HepG2 (cell line): ENCODE results near the gene BSG. TPM values are rescaled to one million over a fixed set of nuclear protein-coding genes. Genes with fewer than 3 reads are reported as not detected.

Experiments used
- CBX1 ChIP-seq: IDR thresholded peaks from one replicate; pipeline ENCODE4 v1.6.1; 2016; ENCODE audit warnings: antibody characterized with exemption, low read depth
- DDIT3 ChIP-seq: sonication (generic); formaldehyde crosslinking; IDR thresholded peaks from 2 replicates; pipeline ENCODE4 v1.4.0; 2020; ENCODE audit warnings: mild to moderate bottlenecking, missing genetic modification reagents
- KDM1A ChIP-seq: IDR thresholded peaks from 2 replicates; pipeline ENCODE4 v1.6.1; 2016; ENCODE audit warnings: missing compliant biosample characterization
- LRRFIP1 ChIP-seq: sonication (generic); formaldehyde crosslinking; conservative IDR thresholded peaks from 2 replicates; pipeline ENCODE4 v1.4.0; 2020; ENCODE audit warnings: missing genetic modification reagents
- NFE2L1 ChIP-seq: sonication (generic); formaldehyde crosslinking; IDR thresholded peaks from 2 replicates; pipeline ENCODE4 v1.4.0; 2020; ENCODE audit warnings: missing genetic modification reagents, mild to moderate bottlenecking, borderline replicate concordance
- NPAS2 ChIP-seq: sonication (generic); formaldehyde crosslinking; IDR thresholded peaks from 2 replicates; pipeline ENCODE4 v1.8.0; 2022; ENCODE audit warnings: mild to moderate bottlenecking, missing genetic modification reagents, borderline replicate concordance
- RBM39 ChIP-seq: fragments of 200-400 bp; formaldehyde crosslinking; IDR thresholded peaks from one replicate; pipeline ENCODE4 v1.6.1; 2018; ENCODE audit warnings: antibody characterized with exemption, mild to moderate bottlenecking, low read depth, low read length; ENCODE audit not compliant: poor library complexity, severe bottlenecking
- SRSF1 ChIP-seq: fragments of 200-400 bp; formaldehyde crosslinking; optimal IDR thresholded peaks from 2 replicates; pipeline ENCODE3; 2017; ENCODE audit warnings: mild to moderate bottlenecking, low read depth, low read length, moderate library complexity
- TFAP4 ChIP-seq: sonication (generic); IDR thresholded peaks from 2 replicates; pipeline ENCODE4 v1.6.1; 2016; ENCODE audit warnings: low read depth, borderline replicate concordance
- THAP7 ChIP-seq: sonication (generic); formaldehyde crosslinking; IDR thresholded peaks from 2 replicates; pipeline ENCODE4 v1.8.1; 2023; ENCODE audit warnings: mild to moderate bottlenecking, missing genetic modification reagents
- ZBTB37 ChIP-seq: sonication (generic); formaldehyde crosslinking; IDR thresholded peaks from 2 replicates; pipeline ENCODE4 v1.4.0; 2020; ENCODE audit warnings: mild to moderate bottlenecking, missing genetic modification reagents
- ZFP90 ChIP-seq: sonication (generic); formaldehyde crosslinking; IDR thresholded peaks from 2 replicates; pipeline ENCODE4 v1.8.0; 2022; ENCODE audit warnings: missing genetic modification reagents, mild to moderate bottlenecking, inconsistent platforms, borderline replicate concordance
- ZNF101 ChIP-seq: sonication (generic); formaldehyde crosslinking; IDR thresholded peaks from 2 replicates; pipeline ENCODE4 v1.4.0; 2020; ENCODE audit warnings: mild to moderate bottlenecking, low read depth, missing genetic modification reagents, borderline replicate concordance
- ZNF557 ChIP-seq: sonication (generic); formaldehyde crosslinking; IDR thresholded peaks from 2 replicates; pipeline ENCODE4 v1.4.0; 2020; ENCODE audit warnings: missing genetic modification reagents
- ZNF629 ChIP-seq: sonication (generic); formaldehyde crosslinking; conservative IDR thresholded peaks from 2 replicates; pipeline ENCODE4 v1.5.0; 2020; ENCODE audit warnings: missing genetic modification reagents
- polyA plus RNA-seq, 8 experiments: library from polyadenylated mRNA; depleted of rRNA in 3 of 8; stranded (reverse) in 7 of 8; unstranded in 1 of 8; fragments of >200 nt; fragmentation: Illumina TruSeq in 4 of 8; extraction: Trizol in 4 of 8; gene quantifications; 2 replicates each; pipeline versions ENCODE4 v1.2.1 to v1.2.3, GENCODE V29; 2011 to 2016; ENCODE audit warnings: low read depth in 4 of 8, missing spikeins in 1 of 8, mixed read lengths in 1 of 8; ENCODE audit not compliant: insufficient read depth in 1 of 8
- total RNA-seq, 5 experiments: library from RNA; depleted of rRNA; stranded (reverse); fragments of >200 nt; fragmentation: Illumina TruSeq; extraction: Trizol; gene quantifications; 2 replicates each; pipeline ENCODE4 v1.2.3, GENCODE V29; 2016; ENCODE audit warnings: low read depth in 1 of 5

Gene BSG
- total and polyA plus RNA-seq, 2 of the 13 experiments (the other 11 are each of a cell fraction or from before 2014, with no cell fraction given): 309 to 754 TPM

GRCh38 chr19:583968-584239 is 11.5 kb downstream of the BSG start (continued):
- TF ChIP-seq ZNF557 (CRISPR knock-in tag): no peak
- TF ChIP-seq LRRFIP1 (CRISPR knock-in tag): no peak
- TF ChIP-seq ZFP90 (CRISPR knock-in tag): 0 out of 2 replicates have a peak, but pooled peaks have one; percentile 1
- no peak for TF ChIP-seq ZBTB37 (CRISPR knock-in tag)
- TF ChIP-seq THAP7 (CRISPR knock-in tag): no peak
- no peak for TF ChIP-seq SRSF1
- TF ChIP-seq TFAP4: no peak
- TF ChIP-seq KDM1A (CRISPR knock-in tag): no peak
- no peak for TF ChIP-seq ZNF101
- TF ChIP-seq ZNF629 (CRISPR knock-in tag): no peak
- TF ChIP-seq DDIT3 (CRISPR knock-in tag): no peak
- peak; percentile 3 for TF ChIP-seq CBX1
- TF ChIP-seq NFE2L1 (CRISPR knock-in tag): no peak
- peak; percentile 5 for TF ChIP-seq RBM39
- no peak for TF ChIP-seq NPAS2 (CRISPR knock-in tag)
